HUDEP-2 (cell line): ENCODE results near the gene MADD.

Experiments used
- DNase-seq, 76 experiments: peaks; one replicate each; lab custom pipeline; 2025; ENCODE audit not compliant: unreplicated experiment in 76 of 76; lab: John Stamatoyannopoulos, UW

The MADD gene

GRCh38 chr11:47249378-47249715 lies 20.6 kb upstream of the MADD start:
- no peak for DNase-seq

GRCh38 chr11:47251751-47252150 lies 18.2 kb upstream of the MADD start:
- no peak for DNase-seq

GRCh38 chr11:47253660-47254059 lies 16.3 kb upstream of the MADD start:
- no peak for DNase-seq

- no peak for DNase-seq
Observed at GRCh38 chr11:47254386-47254785, 15.5 kb upstream of the MADD start.

- DNase-seq = no peak
Observed at GRCh38 chr11:47256374-47256773, 13.6 kb upstream of the MADD start.

- DNase-seq = no peak
Observed at GRCh38 chr11:47257177-47257516, 12.8 kb upstream of the MADD start.

- peak in 6 of 76 experiments; percentile 6 to 16 (median 13) for DNase-seq
Observed at GRCh38 chr11:47257517-47258316, 12.2 kb upstream of the MADD start, which contains the start of gene NR1H3. Gene NR1H3 (plus strand): TSS chr11:47257996. CDS start chr11:47259217, 1,221 bp downstream.

GRCh38 chr11:47258317-47258902 lies 11.5 kb upstream of the MADD start:
- no peak for DNase-seq

- DNase-seq = peak in 16 of 76 experiments; percentile 5 to 42 (median 20)
Observed at GRCh38 chr11:47259232-47259977, 10.5 kb upstream of the MADD start.

- no peak for DNase-seq
Observed at GRCh38 chr11:47260366-47260765, 9.6 kb upstream of the MADD start.

GRCh38 chr11:47261291-47261800 lies 8.6 kb upstream of the MADD start:
- DNase-seq = no peak

- DNase-seq = no peak
Observed at GRCh38 chr11:47264119-47264518, 5.8 kb upstream of the MADD start.

- DNase-seq = peak in 1 of 76 experiments; percentile 7
Observed at GRCh38 chr11:47264521-47264920, 5.4 kb upstream of the MADD start.

GRCh38 chr11:47267876-47268275 lies 2.1 kb upstream of the MADD start:
- DNase-seq = no peak

GRCh38 chr11:47268448-47269001 lies 1.4 kb upstream of the MADD start:
- no peak for DNase-seq

GRCh38 chr11:47269002-47269828 lies 718 bp upstream of the MADD start:
- DNase-seq = peak in 71 of 76 experiments; percentile 8 to 86 (median 70)

- peak in 10 of 76 experiments; percentile 5 to 34 (median 18) for DNase-seq
Observed at GRCh38 chr11:47270331-47271271, 668 bp downstream of the MADD start.

GRCh38 chr11:47271328-47271727 lies 1.4 kb downstream of the MADD start:
- no peak for DNase-seq
